ENCODE results near the gene TMEM244.

TMEM244 gene

DNA sequence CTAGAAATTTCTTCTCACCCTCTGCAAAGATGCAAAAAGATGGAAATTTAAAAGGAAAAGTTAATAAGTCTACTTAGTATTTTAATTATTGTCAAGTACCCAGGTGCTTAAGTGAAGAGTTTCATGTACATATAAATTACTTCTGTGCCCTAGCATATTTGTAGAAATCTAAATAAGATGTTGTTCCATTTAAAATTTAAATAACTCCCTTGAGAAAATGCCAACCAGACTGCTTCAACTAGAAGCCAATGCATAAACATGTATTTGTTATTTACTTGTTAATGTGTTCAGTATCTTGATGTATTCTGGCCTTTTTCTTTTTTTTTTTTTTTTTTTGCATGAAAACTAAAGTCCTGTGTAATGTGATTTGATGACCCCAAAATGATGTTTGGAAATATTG lies 6.3 kb upstream of the TMEM244 start:
- DNase-seq (ENCODE audit: low read depth, low spot score) = no peak
- Histone ChIP-seq H3K27me3 (ENCODE audit: control insufficient read depth, insufficient read depth, low read length) (no peaks in the 10 kb centered on the region), H3K27ac (ENCODE audit: low read length) (no peak overlapping the region), H3K9me3 (ENCODE audit: control insufficient read depth, insufficient read depth, low read length) (no peaks in the 10 kb centered on the region), H3K4me1 (ENCODE audit: control insufficient read depth, insufficient read depth, low read length) (no peaks in the 10 kb centered on the region), H3K4me3 (ENCODE audit: low read length) (no peak overlapping the region), H3K36me3 (ENCODE audit: control insufficient read depth, insufficient read depth, low read length) (no peaks in the 10 kb centered on the region)

GRCh38 chr6:129866688-129867087 lies 5.6 kb upstream of the TMEM244 start:
- DNase-seq (ENCODE audit: low read depth, low spot score) = no peak
- Histone ChIP-seq H3K4me1 (ENCODE audit: control insufficient read depth, insufficient read depth, low read length) (no peaks in the 10 kb centered on the region), H3K9me3 (ENCODE audit: control insufficient read depth, insufficient read depth, low read length) (no peaks in the 10 kb centered on the region), H3K36me3 (ENCODE audit: control insufficient read depth, insufficient read depth, low read length) (no peaks in the 10 kb centered on the region), H3K27me3 (ENCODE audit: control insufficient read depth, insufficient read depth, low read length) (no peaks in the 10 kb centered on the region), H3K4me3 (ENCODE audit: low read length) (no peak overlapping the region), H3K27ac (ENCODE audit: low read length) (no peak overlapping the region)
- WGBS (ENCODE audit: insufficient coverage, insufficient read length) = no CpG with 5 or more reads among the region's 2 CpGs

- H3K36me3 ChIP-seq (ENCODE audit: control insufficient read depth, insufficient read depth, low read length) = no peaks in the 10 kb centered on the region
- H3K4me1 ChIP-seq (ENCODE audit: control insufficient read depth, insufficient read depth, low read length) = no peaks in the 10 kb centered on the region
- H3K27me3 ChIP-seq (ENCODE audit: control insufficient read depth, insufficient read depth, low read length) = no peaks in the 10 kb centered on the region
- H3K27ac ChIP-seq (ENCODE audit: low read length) = no peak overlapping the region
- H3K9me3 ChIP-seq (ENCODE audit: control insufficient read depth, insufficient read depth, low read length) = no peaks in the 10 kb centered on the region
- no peak for DNase-seq (ENCODE audit: low read depth, low spot score)
- no CpG with 5 or more reads among the region's 1 CpG for WGBS (ENCODE audit: insufficient coverage, insufficient read length)
- no peak overlapping the region for H3K4me3 ChIP-seq (ENCODE audit: low read length)
Observed at GRCh38 chr6:129866256-129866655, 5.1 kb upstream of the TMEM244 start.

DNA sequence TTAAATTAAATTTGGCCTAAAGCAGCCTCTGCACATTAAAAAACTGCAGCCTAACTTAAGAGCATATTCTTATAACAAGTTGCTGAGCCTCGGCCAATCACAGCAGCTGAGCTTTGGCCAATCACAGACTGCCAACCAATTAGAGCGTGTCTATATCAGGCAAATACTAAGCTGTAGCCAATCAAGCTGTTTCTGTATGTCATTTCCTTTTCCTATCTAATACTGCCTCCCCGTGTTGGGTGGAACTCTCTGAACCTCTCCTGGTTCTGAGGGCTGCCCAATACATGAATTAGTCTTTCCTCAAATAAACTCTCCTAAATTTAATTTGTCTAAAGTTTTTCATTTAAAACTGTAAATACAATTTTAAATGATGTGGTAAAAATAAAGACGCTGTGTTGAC lies 3.9 kb upstream of the TMEM244 start:
- H3K27ac ChIP-seq (ENCODE audit: low read length) = no peak overlapping the region
- no peaks in the 10 kb centered on the region for H3K36me3 ChIP-seq (ENCODE audit: control insufficient read depth, insufficient read depth, low read length)
- no peak for DNase-seq (ENCODE audit: low read depth, low spot score)
- H3K27me3 ChIP-seq (ENCODE audit: control insufficient read depth, insufficient read depth, low read length) = no peaks in the 10 kb centered on the region
- WGBS (ENCODE audit: insufficient coverage, insufficient read length) = no CpG with 5 or more reads among the region's 4 CpGs
- H3K4me1 ChIP-seq (ENCODE audit: control insufficient read depth, insufficient read depth, low read length) = no peaks in the 10 kb centered on the region
- no peak overlapping the region for H3K4me3 ChIP-seq (ENCODE audit: low read length)
- H3K9me3 ChIP-seq (ENCODE audit: control insufficient read depth, insufficient read depth, low read length) = no peaks in the 10 kb centered on the region

DNA sequence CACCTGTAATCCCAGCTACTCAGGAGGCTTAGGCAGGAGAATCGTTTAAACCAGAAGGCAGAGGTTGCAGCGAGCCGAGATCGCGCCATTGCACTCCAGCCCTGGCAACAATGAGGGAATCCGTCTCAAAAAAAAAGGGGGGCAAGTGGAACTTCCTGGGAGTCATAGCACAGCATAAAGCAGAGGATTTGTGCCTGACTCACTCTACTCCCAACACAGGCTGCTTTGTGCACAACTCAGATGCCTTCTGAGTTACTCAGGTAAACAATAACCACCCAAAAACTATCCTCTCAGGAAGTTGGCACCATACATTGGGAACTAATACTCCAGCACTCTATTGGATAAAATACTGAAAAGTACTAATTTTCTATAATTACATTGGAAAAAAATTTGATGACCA lies 2.5 kb upstream of the TMEM244 start:
- DNase-seq (ENCODE audit: low read depth, low spot score) = no peak
- Histone ChIP-seq H3K4me1 (ENCODE audit: control insufficient read depth, insufficient read depth, low read length) (no peaks in the 10 kb centered on the region), H3K9me3 (ENCODE audit: control insufficient read depth, insufficient read depth, low read length) (no peaks in the 10 kb centered on the region), H3K4me3 (ENCODE audit: low read length) (no peak overlapping the region), H3K27ac (ENCODE audit: low read length) (no peak overlapping the region), H3K27me3 (ENCODE audit: control insufficient read depth, insufficient read depth, low read length) (no peaks in the 10 kb centered on the region), H3K36me3 (ENCODE audit: control insufficient read depth, insufficient read depth, low read length) (no peaks in the 10 kb centered on the region)
- WGBS (ENCODE audit: insufficient coverage, insufficient read length) = no CpG with 5 or more reads among the region's 6 CpGs

DNA sequence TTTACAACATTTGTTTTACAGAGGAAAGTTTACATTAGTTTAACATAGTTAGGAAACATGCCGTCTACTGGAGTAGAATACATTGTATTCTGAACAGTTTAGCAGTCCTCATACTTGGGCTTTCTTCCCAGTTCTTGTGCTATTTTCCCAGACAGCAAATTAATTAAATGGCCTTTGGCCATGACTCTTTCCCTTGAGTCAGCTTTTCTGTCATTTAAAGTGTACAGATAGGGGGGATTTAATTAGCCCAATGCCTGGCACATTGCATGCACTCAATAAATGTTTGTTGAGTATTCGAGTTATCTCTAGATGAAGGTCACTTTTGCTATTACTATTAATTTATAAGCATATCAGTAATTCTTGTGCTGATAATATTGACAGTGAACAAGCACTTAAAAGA lies 1.6 kb downstream of the TMEM244 start:
- H3K27ac ChIP-seq (ENCODE audit: low read length) = no peak overlapping the region
- H3K9me3 ChIP-seq (ENCODE audit: control insufficient read depth, insufficient read depth, low read length) = no peaks in the 10 kb centered on the region
- H3K27me3 ChIP-seq (ENCODE audit: control insufficient read depth, insufficient read depth, low read length) = no peaks in the 10 kb centered on the region
- H3K4me3 ChIP-seq (ENCODE audit: low read length) = no peak overlapping the region
- no peaks in the 10 kb centered on the region for H3K4me1 ChIP-seq (ENCODE audit: control insufficient read depth, insufficient read depth, low read length)
- H3K36me3 ChIP-seq (ENCODE audit: control insufficient read depth, insufficient read depth, low read length) = no peaks in the 10 kb centered on the region
- WGBS (ENCODE audit: insufficient coverage, insufficient read length) = no CpG with 5 or more reads among the region's 2 CpGs
- no peak for DNase-seq (ENCODE audit: low read depth, low spot score)

DNA sequence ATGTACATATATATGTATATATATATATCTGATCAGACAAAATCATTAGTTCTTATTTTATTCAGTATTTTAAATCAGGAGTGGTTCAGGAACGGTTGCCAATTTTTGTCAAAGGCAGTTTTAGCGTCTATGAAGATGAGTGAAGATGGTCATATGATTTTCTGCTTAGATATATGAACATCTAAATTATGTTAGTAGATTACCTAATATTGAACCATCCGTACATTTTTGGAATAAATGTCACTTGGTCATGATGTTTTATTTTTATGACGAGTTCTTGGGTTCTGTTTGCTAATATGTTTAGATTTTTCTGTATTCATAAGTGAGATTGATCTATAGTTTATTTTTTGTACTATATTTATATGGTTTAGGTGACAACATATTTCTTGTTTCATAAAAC lies 3.3 kb downstream of the TMEM244 start:
- no peaks in the 10 kb centered on the region for H3K27me3 ChIP-seq (ENCODE audit: control insufficient read depth, insufficient read depth, low read length)
- H3K27ac ChIP-seq (ENCODE audit: low read length) = no peak overlapping the region
- WGBS (ENCODE audit: insufficient coverage, insufficient read length) = no CpG with 5 or more reads among the region's 4 CpGs
- H3K4me3 ChIP-seq (ENCODE audit: low read length) = no peak overlapping the region
- DNase-seq (ENCODE audit: low read depth, low spot score) = no peak
- no peaks in the 10 kb centered on the region for H3K36me3 ChIP-seq (ENCODE audit: control insufficient read depth, insufficient read depth, low read length)
- no peaks in the 10 kb centered on the region for H3K4me1 ChIP-seq (ENCODE audit: control insufficient read depth, insufficient read depth, low read length)
- H3K9me3 ChIP-seq (ENCODE audit: control insufficient read depth, insufficient read depth, low read length) = no peaks in the 10 kb centered on the region

GRCh38 chr6:129853996-129854711 lies 7.0 kb downstream of the TMEM244 start:
- no CpG with 5 or more reads among the region's 3 CpGs for WGBS (ENCODE audit: insufficient coverage, insufficient read length)
- no peaks in the 10 kb centered on the region for H3K36me3 ChIP-seq (ENCODE audit: control insufficient read depth, insufficient read depth, low read length)
- H3K27ac ChIP-seq (ENCODE audit: low read length) = no peak overlapping the region
- no peaks in the 10 kb centered on the region for H3K4me1 ChIP-seq (ENCODE audit: control insufficient read depth, insufficient read depth, low read length)
- H3K9me3 ChIP-seq (ENCODE audit: control insufficient read depth, insufficient read depth, low read length) = no peaks in the 10 kb centered on the region
- DNase-seq (ENCODE audit: low read depth, low spot score) = no peak
- H3K4me3 ChIP-seq (ENCODE audit: low read length) = no peak overlapping the region
- H3K27me3 ChIP-seq (ENCODE audit: control insufficient read depth, insufficient read depth, low read length) = no peaks in the 10 kb centered on the region

GRCh38 chr6:129852257-129852858 lies 8.8 kb downstream of the TMEM244 start:
- Histone ChIP-seq H3K27me3 (ENCODE audit: control insufficient read depth, insufficient read depth, low read length) (no peaks in the 10 kb centered on the region), H3K4me3 (ENCODE audit: low read length) (no peak overlapping the region), H3K4me1 (ENCODE audit: control insufficient read depth, insufficient read depth, low read length) (no peaks in the 10 kb centered on the region), H3K27ac (ENCODE audit: low read length) (no peak overlapping the region), H3K9me3 (ENCODE audit: control insufficient read depth, insufficient read depth, low read length) (no peaks in the 10 kb centered on the region), H3K36me3 (ENCODE audit: control insufficient read depth, insufficient read depth, low read length) (no peaks in the 10 kb centered on the region)
- DNase-seq (ENCODE audit: low read depth, low spot score) = no peak
- WGBS (ENCODE audit: insufficient coverage, insufficient read length) = no CpG with 5 or more reads among the region's 5 CpGs

GRCh38 chr6:129849456-129849855 lies 11.7 kb downstream of the TMEM244 start:
- no CpG with 5 or more reads among the region's 3 CpGs for WGBS (ENCODE audit: insufficient coverage, insufficient read length)
- Histone ChIP-seq H3K4me1 (ENCODE audit: control insufficient read depth, insufficient read depth, low read length) (no peaks in the 10 kb centered on the region), H3K9me3 (ENCODE audit: control insufficient read depth, insufficient read depth, low read length) (no peaks in the 10 kb centered on the region), H3K4me3 (ENCODE audit: low read length) (no peak overlapping the region), H3K27me3 (ENCODE audit: control insufficient read depth, insufficient read depth, low read length) (no peaks in the 10 kb centered on the region), H3K36me3 (ENCODE audit: control insufficient read depth, insufficient read depth, low read length) (no peaks in the 10 kb centered on the region), H3K27ac (ENCODE audit: low read length) (no peak overlapping the region)
- DNase-seq (ENCODE audit: low read depth, low spot score) = no peak

DNA sequence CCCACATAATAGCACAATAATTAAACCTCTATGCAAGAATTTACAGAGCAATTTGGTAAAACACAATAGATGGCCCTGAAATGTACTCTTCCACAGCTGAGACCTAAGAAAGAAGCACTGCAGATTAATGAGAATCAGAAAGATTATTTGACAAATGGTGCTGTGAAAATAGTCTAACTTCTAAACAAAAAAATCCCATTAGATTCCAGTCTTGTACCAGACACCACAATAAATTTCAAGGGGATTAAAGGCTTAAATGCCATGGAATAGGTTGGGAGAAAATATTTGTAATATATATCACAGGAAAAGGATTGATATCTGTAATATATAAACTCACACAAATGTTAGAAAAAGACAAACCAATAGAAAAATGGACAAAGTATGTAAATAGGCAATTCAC lies 14.4 kb downstream of the TMEM244 start:
- H3K4me3 ChIP-seq (ENCODE audit: low read length) = no peak overlapping the region
- DNase-seq (ENCODE audit: low read depth, low spot score) = no peak
- H3K27ac ChIP-seq (ENCODE audit: low read length) = no peak overlapping the region
- no peaks in the 10 kb centered on the region for H3K27me3 ChIP-seq (ENCODE audit: control insufficient read depth, insufficient read depth, low read length)
- no peaks in the 10 kb centered on the region for H3K4me1 ChIP-seq (ENCODE audit: control insufficient read depth, insufficient read depth, low read length)
- H3K9me3 ChIP-seq (ENCODE audit: control insufficient read depth, insufficient read depth, low read length) = no peaks in the 10 kb centered on the region
- H3K36me3 ChIP-seq (ENCODE audit: control insufficient read depth, insufficient read depth, low read length) = no peaks in the 10 kb centered on the region
